HG03039 (cell line): ENCODE data around the gene MAF.

Experiments
- ATAC-seq: cut with Tn5 transposase; IDR thresholded peaks from one replicate; pipeline ENCODE4 v1.9.1; 2021; ENCODE audit warnings: mild to moderate bottlenecking, moderate library complexity; ENCODE audit not compliant: unreplicated experiment

Gene MAF

DNA sequence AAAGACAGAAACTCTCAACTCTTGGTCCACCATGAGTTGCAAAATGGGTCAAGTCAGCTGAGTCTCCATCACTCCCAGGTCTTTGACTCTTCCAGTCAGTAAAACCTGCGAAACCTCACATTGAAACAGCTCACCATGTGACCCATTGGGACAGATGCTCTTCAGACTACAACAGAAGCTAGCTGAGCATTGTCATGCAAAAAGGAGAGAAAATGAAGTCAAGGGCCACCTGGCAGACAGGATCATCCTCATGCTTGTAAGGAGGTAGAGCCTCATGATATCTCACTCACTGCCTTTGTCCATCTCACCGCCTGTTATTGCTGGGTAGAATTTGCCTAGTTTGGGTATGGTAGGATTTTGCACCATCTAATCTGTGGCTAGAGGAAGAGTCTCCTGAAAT is 50.2 kb downstream of the MAF start:
- no peak for ATAC-seq

DNA sequence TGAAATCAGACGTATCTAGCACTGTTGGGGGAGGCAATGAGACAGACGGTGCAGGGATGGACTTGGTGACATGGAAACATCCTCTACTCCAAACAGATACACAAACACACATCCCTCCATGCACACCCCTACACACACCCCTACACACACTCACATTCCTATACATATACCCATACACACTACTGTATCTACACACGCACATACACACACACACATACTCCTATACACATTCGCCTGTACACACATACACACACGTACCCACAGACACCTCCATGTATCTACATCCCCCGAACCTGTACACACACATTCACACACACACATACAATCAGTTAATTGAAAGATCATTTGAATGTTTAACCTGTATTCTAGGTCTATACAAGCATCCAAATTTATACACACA is 53.5 kb downstream of the MAF start:
- no peak for ATAC-seq
